Measurements from ENCODE around the gene POU3F2.

- TF ChIP-seq CTCF (IDR thresholded peaks at IDR 0.05), result no peak
- TF ChIP-seq POLR2A (IDR thresholded peaks at IDR 0.05), result no peak
Observed at GRCh38 chr6:98838032-98838431, 3.7 kb downstream of the POU3F2 start.
